HG03139 (cell line): ENCODE results near the gene DYNLL1.
"Not testable (repeated sequence)": the region's sequence is repeated elsewhere in the genome, so short reads cannot be mapped to it uniquely, and the experiment has no call there.

Source experiments
- ATAC-seq: cut with Tn5 transposase; IDR thresholded peaks from one replicate; pipeline ENCODE4 v1.9.1; 2021; ENCODE audit not compliant: unreplicated experiment

The DYNLL1 gene

GRCh38 chr12:120473807-120474615 is 21.9 kb upstream of the DYNLL1 start:
- no peak for ATAC-seq

DNA sequence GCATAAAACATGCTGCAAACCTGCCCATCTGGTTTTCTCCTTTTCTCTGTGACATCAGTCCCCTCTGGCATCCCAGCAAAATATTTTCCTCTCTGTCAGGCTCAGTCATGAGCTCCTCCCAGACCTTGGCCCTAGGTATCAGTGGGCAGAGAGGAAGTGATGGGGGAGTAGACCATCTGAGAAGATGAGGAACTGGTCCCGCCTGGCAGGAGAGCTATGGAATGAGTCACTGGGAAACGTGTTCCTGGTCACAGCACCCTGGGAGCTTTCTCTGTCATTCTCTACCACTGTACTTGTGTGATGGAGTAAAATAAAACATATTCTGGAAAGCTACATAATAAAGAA is 21.3 kb upstream of the DYNLL1 start:
- ATAC-seq, result no peak

GRCh38 chr12:120475643-120476042 is 20.3 kb upstream of the DYNLL1 start:
- ATAC-seq, result no peak

GRCh38 chr12:120479458-120479857 is 16.5 kb upstream of the DYNLL1 start:
- no peak for ATAC-seq

GRCh38 chr12:120480211-120480610 is 15.7 kb upstream of the DYNLL1 start:
- ATAC-seq, result no peak

GRCh38 chr12:120481022-120481767 is 14.7 kb upstream of the DYNLL1 start:
- no peak for ATAC-seq

- ATAC-seq, result no peak
Observed at GRCh38 chr12:120483621-120484020, 12.3 kb upstream of the DYNLL1 start.

- ATAC-seq, result no peak
Observed at GRCh38 chr12:120485961-120486881, 9.7 kb upstream of the DYNLL1 start.

DNA sequence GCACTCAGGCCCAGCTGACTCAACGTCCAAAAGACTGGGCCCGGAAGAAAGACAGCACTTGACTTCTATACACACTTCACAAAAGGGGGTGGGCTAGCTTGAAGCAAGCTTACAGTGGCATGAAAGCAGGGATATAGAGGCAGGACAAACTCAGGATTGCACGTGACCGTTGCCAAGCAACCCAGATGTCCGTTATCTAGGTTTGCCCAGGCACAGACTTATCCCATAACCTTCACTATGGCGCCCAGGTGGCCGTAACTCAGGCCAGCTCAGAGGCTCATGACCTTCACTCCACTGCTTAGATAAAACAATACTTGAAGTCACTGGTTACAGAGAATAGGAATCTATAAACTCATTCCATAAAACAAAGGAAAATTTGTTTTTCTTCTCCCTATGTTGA is 8.4 kb upstream of the DYNLL1 start:
- not testable (repeated sequence) for ATAC-seq

DNA sequence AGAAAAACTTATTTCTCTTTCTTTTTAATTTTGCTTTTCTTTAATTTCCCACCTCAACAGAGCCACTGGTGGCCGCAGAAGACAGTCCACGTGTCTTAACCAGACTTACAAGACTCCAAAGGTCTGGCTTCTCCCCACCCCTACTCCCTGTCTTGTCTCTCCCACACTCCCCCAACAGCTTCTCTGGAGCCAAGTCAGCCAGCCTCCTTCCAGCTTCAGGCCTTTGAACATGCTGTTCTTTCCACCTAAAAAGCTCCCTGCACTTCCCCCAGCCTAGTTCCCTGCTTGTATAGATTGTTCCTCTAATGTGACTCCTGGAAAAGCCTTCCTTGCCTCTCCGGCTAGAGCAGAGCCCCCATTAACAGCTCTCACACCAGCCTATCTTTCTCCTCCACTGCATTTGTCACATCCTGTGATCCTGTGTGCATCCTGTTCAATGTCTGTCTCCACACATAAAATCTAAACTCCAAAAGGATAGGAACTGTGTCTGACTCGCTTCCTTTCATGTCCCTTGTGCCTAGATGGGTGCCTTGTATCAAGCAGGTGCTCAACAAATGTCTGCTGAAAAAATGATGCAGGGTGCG is 7.8 kb upstream of the DYNLL1 start:
- no peak for ATAC-seq

DNA sequence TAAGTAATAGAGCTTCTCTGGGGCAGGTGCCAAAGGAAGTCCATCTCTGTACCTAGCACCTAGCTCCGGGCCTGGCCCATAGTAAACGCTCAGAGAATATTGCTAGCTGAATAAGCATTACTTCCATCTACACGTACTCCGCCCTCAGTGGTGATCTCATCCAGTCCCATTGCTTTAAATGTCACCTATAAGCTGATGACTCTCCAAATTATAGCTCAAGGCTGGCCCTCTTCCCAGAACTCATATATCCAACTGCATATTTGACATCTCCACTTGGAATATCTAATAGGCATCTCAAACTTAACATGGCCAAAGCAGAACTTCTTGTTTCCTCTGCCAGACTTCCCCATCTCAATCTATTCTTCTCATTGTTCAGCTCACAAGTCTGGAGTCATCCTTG is 6.9 kb upstream of the DYNLL1 start:
- ATAC-seq, result no peak

- no peak for ATAC-seq
Observed at GRCh38 chr12:120490325-120490724, 5.6 kb upstream of the DYNLL1 start.

- no peak for ATAC-seq
Observed at GRCh38 chr12:120490833-120491512, 4.9 kb upstream of the DYNLL1 start.

DNA sequence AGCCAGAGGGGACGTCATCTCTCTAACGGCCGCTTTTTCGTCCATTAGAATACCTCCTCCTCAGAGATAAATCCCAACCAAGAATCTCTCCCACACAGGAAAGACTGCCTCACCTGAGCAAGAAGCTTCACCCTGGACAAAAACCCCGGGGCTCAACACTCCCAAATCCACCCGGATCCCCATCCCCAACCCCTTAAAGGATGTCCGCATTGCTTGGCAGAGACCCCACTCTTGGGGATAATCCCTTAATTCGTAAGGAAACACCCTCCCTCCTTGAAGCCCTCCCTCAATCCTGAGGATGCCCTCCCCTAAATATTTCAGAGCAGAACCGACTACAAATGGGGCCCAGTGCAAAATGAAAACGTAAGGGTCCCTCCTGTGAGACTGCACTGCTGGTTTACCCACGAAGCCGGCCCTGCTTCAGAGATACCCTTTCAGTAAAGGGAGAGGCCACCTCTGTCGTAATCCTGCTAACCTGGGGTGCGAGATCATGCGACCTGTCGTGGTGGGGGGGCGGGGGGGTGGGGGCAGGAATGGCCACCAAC is 655 bp upstream of the DYNLL1 start:
- ATAC-seq, result no peak

DNA sequence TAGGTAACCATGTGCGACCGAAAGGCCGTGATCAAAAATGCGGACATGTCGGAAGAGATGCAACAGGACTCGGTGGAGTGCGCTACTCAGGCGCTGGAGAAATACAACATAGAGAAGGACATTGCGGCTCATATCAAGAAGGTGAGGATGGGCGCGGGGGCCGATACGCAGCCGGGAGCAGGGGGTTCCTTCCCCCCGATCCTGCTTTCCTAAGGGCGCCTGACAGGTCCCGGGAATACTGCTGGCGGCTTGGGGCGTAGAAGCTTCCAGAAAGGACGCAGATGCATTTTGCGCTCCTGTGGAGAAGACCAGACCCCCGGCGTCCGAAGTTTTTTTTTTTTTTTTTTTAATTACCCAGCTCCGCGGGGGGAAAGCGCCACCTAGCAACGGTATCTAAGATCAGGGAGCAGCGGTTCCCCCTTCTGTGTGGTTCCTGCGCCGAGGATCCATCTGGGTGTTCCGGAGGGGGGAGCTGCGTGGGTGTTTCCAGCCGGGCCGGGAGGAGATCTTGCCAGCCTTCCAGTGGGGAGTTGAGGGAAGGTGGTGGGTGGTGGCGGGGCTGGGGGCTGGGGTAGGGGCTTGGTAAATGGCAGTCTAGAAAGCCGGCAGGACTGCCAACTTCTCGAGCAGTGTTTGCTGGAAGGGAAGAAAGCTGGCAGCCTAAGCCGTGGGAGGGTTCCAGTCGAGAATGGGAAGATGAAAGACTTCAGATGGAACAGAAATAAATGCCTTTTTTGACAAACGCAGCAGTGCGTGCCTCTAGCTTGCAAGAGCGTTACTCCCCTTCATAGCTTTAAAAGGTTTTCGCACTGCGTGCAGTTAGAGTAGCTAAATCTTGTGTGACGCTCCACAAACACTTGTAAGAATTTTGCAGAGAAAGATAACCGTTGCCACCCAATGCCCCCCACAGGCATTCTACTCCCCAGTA is 764 bp downstream of the DYNLL1 start:
- ATAC-seq, result no peak

DNA sequence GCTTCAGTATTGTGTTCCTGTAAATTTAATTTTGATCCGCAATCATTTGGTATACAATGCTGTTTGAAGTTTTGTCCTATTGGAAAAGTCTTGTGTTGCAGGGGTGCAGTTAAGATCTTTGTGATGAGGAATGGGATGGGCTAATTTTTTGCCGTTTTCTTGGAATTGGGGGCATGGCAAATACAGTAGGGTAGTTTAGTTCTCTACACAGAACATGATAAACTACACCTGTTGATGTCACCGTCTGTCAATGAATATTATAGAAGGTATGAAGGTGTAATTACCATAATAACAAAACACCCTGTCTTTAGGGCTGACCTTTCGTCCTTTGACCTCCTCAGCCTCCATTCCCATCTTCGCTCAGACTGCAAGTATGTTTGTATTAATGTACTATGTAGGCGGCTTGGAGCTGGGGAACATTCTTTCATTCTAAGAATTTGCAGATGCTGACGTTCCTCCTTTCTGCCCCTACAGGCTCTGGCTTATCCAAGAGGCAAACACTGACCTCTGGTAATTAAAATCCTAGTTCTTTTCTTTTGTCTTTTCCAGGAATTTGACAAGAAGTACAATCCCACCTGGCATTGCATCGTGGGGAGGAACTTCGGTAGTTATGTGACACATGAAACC is 1.7 kb downstream of the DYNLL1 start:
- ATAC-seq, result no peak

DNA sequence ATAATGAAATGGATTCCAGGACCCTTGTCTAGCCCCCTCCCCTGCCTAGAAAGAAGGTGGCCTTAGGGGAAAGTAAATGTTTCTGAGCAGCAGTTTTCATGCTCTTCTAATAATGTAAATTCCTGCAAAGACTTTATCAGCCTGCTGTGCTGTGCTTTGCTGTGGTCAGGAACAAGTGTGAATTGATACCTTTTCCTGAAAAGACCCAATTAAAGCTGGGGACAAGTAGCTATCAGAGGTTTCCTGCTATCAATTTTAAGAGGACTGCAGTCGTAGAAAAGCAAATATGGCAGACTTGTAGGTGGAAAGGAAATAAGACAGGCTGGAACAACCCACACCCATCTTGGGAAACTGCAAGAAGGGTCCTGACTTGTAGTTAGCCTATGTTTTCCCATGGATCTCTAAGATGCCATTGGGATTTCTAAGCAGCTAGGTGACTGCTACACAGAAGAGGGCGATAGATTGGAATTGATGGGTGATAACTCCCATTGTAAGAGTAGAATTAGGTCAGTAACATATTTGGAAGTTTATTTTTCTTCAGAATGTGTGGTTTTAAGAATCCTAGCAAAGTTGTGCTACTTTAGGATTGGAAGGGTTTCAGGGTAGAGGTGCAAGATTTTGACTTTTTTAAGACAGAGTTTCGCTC is 3.1 kb downstream of the DYNLL1 start:
- no peak for ATAC-seq

GRCh38 chr12:120500581-120500980 is 4.7 kb downstream of the DYNLL1 start:
- ATAC-seq, result no peak
